Measurements from ENCODE around the gene SLC39A3.

GRCh38 chr19:2702170-2703076 lies 37.4 kb downstream of the SLC39A3 start, which contains the start of gene GNG7:
- TF ChIP-seq CTCF (IDR thresholded peaks at IDR 0.05) (no peak), POLR2A (IDR thresholded peaks at IDR 0.05) (peak; percentile 65 to 74)

Data from adrenal gland (tissue), 5 donors.